Testis (tissue), 3 donors: ENCODE measurements around the gene RANBP17. TPM values are rescaled to one million over a fixed set of nuclear protein-coding genes. Genes with fewer than 3 reads are reported as not detected.

Experiments
- DNase-seq: peaks from one replicate; pipeline ENCODE4 v3.0.0-alpha.2; 2019
- H3K27ac ChIP-seq, 2 donors: fragments of 200-600 bp; sonication (generic); one replicate each; pipeline ENCODE4 v1.5.1; 2019
- H3K27me3 ChIP-seq: fragments of 200-600 bp; sonication (generic); one replicate; pipeline ENCODE4 v1.5.1; 2019
- H3K36me3 ChIP-seq: fragments of 200-600 bp; sonication (generic); one replicate; pipeline ENCODE4 v1.5.1; 2017; ENCODE audit warnings: low read depth; ENCODE audit errors: missing control alignments
- H3K4me1 ChIP-seq: fragments of 200-600 bp; sonication (generic); one replicate; pipeline ENCODE4 v1.5.1; 2019
- H3K4me3 ChIP-seq, 2 donors: fragments of 200-600 bp; sonication (generic); one replicate each; pipeline ENCODE4 v1.5.1; 2017 to 2019
- H3K9me3 ChIP-seq: fragments of 200-600 bp; sonication (generic); one replicate; pipeline ENCODE4 v1.5.1; 2017
- POLR2A ChIP-seq: fragments of 450-650 bp; IDR thresholded peaks from one replicate; pipeline ENCODE4 v1.6.1; 2017; ENCODE audit warnings: antibody characterized with exemption, mild to moderate bottlenecking, moderate library complexity
- WGBS, 2 donors: methylation state at CpG; one replicate each; pipeline ENCODE4 v1.1.5; 2018; 5-methylcytosine and 5-hydroxymethylcytosine counted together
- intact Hi-C: fragments of 100-400 bp; cut with DNase I; formaldehyde crosslinking; loops from one replicate; pipeline ENCODE4 v1.15.1; 2023; ENCODE audit warnings: low total_unique reads
- polyA plus RNA-seq: library from polyadenylated mRNA; stranded (reverse); fragments of 350-450 nt; fragmentation: Illumina TruSeq; extraction: RNeasy Lipid Tissue Mini Kit (QIAGEN cat#74804); gene quantifications from one replicate; pipeline ENCODE4 v1.2.3, GENCODE V29; 2014; ENCODE audit warnings: low read depth, low replicate concordance; ENCODE audit not compliant: insufficient read depth
- total RNA-seq, 2 donors: library from RNA; depleted of rRNA; stranded (reverse); fragments of >200 nt; gene quantifications; one replicate each; pipeline ENCODE4 v1.2.3, GENCODE V29; 2016
- TF ChIP-seq, protein P1 (sequence below), 3 experiments: fragments of 450-650 bp in 2 of 3; fragments of 200-600 bp in 1 of 3; sonication (generic) in 1 of 3; IDR thresholded peaks; one replicate each; pipeline ENCODE4 v1.5.1; 2016 to 2019; ENCODE audit warnings: antibody characterized with exemption in 3 of 3, mild to moderate bottlenecking in 2 of 3, moderate library complexity in 1 of 3

Gene RANBP17
- total and polyA plus RNA-seq, 3 donors from 2014 or later: 34.1 to 63.9 (median 58.2) TPM

DNA sequence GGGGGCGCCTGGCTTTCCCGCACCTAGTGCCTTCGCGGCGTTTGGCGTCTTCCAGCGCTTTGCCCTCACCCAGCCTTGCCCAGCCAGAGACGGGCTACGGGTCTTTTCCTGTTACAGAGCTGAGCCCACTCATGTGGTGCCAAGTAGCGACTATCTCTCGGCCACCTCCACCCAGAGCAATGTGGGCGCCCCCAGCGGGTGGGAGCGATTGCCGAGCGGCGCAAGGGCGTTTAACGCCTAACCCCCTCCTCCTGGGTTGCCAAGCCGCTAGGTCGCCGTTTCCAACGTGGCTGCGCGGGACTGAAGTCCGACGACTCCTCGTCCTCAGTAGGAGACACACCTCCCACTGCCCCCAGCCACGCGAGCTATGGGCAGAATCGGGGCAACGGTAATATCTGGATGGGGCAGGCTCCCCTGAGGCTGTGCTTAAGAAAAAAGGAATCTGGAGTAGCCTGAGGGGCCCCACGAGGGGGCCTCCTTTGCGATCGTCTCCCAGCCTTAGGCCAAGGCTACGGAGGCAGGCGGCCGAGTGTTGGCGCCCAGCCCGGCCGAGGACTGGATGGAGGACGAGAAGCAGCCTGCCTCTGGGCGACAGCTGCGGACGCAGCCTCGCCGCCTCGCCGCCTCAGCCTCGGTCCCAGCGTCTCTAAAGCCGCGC lies 453.0 kb downstream of the RANBP17 start:
- Histone ChIP-seq H3K4me1 (peaks cover 30% of the 10 kb centered on the region), H3K9me3 (no peaks in the 10 kb centered on the region), H3K27me3 (peaks cover 6% of the 10 kb centered on the region), H3K36me3 (no peaks in the 10 kb centered on the region), H3K27ac (no peak overlapping the region), H3K4me3 (no peak overlapping the region)
- 0 to 3% methylated on average over 8 to 53 of the region's 53 CpGs for WGBS, 2 donors
- TF ChIP-seq, protein P1, sequence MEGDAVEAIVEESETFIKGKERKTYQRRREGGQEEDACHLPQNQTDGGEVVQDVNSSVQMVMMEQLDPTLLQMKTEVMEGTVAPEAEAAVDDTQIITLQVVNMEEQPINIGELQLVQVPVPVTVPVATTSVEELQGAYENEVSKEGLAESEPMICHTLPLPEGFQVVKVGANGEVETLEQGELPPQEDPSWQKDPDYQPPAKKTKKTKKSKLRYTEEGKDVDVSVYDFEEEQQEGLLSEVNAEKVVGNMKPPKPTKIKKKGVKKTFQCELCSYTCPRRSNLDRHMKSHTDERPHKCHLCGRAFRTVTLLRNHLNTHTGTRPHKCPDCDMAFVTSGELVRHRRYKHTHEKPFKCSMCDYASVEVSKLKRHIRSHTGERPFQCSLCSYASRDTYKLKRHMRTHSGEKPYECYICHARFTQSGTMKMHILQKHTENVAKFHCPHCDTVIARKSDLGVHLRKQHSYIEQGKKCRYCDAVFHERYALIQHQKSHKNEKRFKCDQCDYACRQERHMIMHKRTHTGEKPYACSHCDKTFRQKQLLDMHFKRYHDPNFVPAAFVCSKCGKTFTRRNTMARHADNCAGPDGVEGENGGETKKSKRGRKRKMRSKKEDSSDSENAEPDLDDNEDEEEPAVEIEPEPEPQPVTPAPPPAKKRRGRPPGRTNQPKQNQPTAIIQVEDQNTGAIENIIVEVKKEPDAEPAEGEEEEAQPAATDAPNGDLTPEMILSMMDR (IDR thresholded peaks at IDR 0.05): no peak
- TF ChIP-seq POLR2A: no peak
- DNase-seq: peak; percentile 50
- intact Hi-C loops: no loop called here

DNA sequence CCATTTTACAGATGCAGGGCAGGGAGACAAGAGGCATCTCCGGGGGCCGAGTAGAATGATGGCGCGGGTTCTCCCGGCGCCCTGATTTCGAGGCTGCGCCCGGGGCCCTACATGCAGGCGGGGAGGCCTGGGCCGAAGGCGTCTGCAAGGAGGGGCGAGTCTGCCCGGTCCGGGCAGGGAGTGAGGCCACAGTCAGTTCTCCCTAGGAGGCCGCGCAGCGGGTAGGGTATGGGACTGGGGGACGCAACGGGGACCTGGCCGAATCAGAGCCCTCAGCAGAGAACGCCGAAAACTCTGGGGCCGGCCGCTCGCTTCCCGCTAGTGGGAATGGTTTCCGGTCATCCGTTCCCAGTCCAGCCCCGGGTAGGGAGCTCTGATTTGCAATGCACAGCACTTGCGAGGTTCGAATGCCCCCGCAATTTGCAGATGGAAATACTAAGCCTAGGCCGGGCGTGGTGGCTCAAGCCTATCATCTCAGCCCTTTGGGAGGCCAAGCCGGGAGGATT lies 453.6 kb downstream of the RANBP17 start:
- DNase-seq: no peak
- WGBS, 2 donors: 4% methylated on average over 17 to 36 of the region's 36 CpGs

DNA sequence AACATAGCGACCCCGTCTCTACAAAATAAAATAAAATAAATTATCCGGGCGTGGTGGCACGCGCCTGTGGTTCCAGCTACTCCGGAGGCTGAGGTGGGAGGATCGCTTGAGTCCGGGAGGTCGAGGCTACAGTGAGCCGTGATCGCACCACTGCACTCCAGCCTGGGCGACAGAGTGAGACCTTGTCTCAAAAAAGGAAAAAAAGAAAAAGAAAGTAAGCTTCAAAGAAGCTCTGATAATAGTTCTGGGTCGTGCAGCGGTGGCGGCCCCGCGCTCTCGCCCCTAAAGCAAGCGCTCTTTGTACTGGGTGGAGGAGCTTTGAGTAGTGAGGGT lies 454.1 kb downstream of the RANBP17 start:
- peaks cover 28% of the 10 kb centered on the region for H3K4me1 ChIP-seq
- no peaks in the 10 kb centered on the region for H3K36me3 ChIP-seq
- no peaks in the 10 kb centered on the region for H3K9me3 ChIP-seq
- intact Hi-C loops: no loop called here
- H3K27ac ChIP-seq: no peak overlapping the region
- TF ChIP-seq POLR2A: no peak
- TF ChIP-seq, protein P1 (IDR thresholded peaks at IDR 0.05): no peak
- 8 to 11% methylated on average over 20 of the region's 20 CpGs for WGBS, 2 donors
- H3K4me3 ChIP-seq: no peak overlapping the region
- no peak for DNase-seq
- peaks cover 6% of the 10 kb centered on the region for H3K27me3 ChIP-seq

More for the DNA sequence above, 453.6 kb downstream of the RANBP17 start:
- Histone ChIP-seq H3K4me3 (no peak overlapping the region), H3K27me3 (peaks cover 6% of the 10 kb centered on the region), H3K4me1 (peaks cover 30% of the 10 kb centered on the region), H3K36me3 (no peaks in the 10 kb centered on the region), H3K9me3 (no peaks in the 10 kb centered on the region), H3K27ac (no peak overlapping the region)
- TF ChIP-seq, protein P1 (IDR thresholded peaks at IDR 0.05): no peak
- TF ChIP-seq POLR2A: no peak
- intact Hi-C loops: no loop called here

DNA sequence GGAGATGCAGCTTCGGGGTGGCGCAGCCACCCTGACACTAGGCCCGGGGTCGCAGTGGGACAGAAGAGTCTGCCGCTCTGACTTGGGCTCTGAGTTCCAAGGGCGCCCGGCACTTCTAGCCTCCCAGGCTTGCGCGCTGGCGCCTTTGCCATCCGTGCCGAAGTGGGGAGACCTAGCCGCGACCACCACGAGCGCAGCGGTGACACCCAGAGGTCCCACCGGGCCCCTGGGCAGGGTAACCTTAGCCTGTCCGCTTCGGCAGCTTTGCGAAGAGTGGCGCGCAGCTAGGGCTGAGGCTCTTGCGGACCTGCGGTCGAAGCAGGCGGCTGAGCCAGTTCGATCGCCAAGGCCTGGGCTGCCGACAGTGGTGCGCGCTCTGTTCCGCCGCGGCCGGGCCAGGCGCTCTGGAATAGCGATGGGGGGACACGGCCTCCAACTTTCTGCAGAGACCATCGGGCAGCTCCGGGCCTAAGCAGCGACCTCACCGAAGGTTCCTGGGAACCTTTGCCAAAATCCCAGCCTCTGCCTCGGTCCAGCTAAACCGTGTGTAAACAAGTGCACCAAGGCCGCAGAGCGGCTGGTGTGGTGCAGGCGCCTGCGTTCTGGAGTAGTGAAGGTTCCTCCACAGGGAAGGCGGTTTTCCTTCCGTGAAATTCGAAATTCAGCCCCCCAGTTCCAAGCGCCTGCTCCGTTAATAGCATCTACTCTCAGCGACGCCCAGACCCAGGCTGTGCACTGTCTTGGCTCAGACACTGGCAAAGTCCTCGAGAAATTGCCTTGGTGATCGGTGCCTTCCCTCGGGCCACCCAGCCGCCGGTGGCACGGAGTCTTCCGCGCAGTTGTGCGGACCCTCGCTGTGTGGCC lies 454.7 kb downstream of the RANBP17 start:
- peaks cover 23% of the 10 kb centered on the region for H3K4me1 ChIP-seq
- H3K9me3 ChIP-seq: no peaks in the 10 kb centered on the region
- TF ChIP-seq, protein P1 (IDR thresholded peaks at IDR 0.05): no peak
- no peak for TF ChIP-seq POLR2A
- intact Hi-C loops: no loop called here
- no peak overlapping the region for H3K27ac ChIP-seq
- peaks cover 6% of the 10 kb centered on the region for H3K27me3 ChIP-seq
- no peaks in the 10 kb centered on the region for H3K36me3 ChIP-seq
- WGBS, 2 donors: 2 to 5% methylated on average over 22 to 55 of the region's 66 CpGs
- DNase-seq: no peak
- H3K4me3 ChIP-seq: no peak overlapping the region
